C4-2B (cell line): ENCODE results near the gene YARS1.

Experiments used
- H3K27ac ChIP-seq: fragments of 450-650 bp; 2 replicates; pipeline ENCODE4 v1.5.1; 2017
- ZFX ChIP-seq: fragments of 450-650 bp; IDR thresholded peaks from 2 replicates; pipeline ENCODE4 v1.6.1; 2017
- TF ChIP-seq, protein P1 (sequence below): fragments of 450-650 bp; conservative IDR thresholded peaks from 2 replicates; pipeline ENCODE4 v1.5.1; 2017; ENCODE audit warnings: mild to moderate bottlenecking

Gene YARS1

DNA sequence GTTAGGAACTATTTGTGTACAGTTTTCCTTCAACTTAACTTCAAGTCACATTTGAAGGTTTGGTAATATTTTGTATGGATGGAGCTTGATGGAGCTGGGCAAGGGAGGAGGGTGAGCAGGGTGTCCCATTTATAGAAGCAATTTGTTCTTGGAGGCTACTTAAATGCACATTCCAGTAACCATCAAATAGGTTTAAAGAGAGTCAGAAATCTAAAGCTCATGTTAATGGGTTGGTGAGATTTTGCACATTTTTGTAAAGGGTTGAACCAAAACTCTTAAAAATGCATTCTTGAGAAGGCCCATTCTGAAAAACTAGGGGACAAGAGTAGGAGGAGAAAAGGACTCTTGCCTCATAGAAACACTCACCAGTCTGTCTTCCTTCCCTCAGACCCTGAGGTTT is 43.4 kb upstream of the YARS1 start:
- no peak for TF ChIP-seq ZFX
- TF ChIP-seq, protein P1, sequence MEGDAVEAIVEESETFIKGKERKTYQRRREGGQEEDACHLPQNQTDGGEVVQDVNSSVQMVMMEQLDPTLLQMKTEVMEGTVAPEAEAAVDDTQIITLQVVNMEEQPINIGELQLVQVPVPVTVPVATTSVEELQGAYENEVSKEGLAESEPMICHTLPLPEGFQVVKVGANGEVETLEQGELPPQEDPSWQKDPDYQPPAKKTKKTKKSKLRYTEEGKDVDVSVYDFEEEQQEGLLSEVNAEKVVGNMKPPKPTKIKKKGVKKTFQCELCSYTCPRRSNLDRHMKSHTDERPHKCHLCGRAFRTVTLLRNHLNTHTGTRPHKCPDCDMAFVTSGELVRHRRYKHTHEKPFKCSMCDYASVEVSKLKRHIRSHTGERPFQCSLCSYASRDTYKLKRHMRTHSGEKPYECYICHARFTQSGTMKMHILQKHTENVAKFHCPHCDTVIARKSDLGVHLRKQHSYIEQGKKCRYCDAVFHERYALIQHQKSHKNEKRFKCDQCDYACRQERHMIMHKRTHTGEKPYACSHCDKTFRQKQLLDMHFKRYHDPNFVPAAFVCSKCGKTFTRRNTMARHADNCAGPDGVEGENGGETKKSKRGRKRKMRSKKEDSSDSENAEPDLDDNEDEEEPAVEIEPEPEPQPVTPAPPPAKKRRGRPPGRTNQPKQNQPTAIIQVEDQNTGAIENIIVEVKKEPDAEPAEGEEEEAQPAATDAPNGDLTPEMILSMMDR, result no peak
- H3K27ac ChIP-seq, result no peak overlapping the region

DNA sequence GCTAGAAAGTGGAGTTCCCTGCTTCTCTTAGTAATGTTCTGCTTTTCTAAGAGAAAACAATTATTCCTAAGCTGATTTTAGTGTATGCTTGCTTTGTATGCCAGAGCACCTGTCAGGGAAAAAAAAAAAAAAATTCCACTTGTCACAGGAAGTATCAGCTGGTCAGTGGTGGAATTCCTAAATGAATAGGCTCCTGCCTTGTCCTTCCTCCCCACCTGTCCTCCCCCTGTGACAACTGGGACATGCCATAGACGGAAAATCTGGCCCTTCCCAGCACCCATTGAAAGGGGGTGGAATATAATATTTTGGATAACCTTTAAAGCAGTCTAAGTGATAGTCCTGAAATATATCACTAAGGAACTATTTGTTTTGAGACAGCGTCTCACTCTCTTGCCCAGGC is 42.8 kb upstream of the YARS1 start:
- no peak for TF ChIP-seq ZFX
- TF ChIP-seq, protein P1, result no peak
- H3K27ac ChIP-seq, result no peak overlapping the region

DNA sequence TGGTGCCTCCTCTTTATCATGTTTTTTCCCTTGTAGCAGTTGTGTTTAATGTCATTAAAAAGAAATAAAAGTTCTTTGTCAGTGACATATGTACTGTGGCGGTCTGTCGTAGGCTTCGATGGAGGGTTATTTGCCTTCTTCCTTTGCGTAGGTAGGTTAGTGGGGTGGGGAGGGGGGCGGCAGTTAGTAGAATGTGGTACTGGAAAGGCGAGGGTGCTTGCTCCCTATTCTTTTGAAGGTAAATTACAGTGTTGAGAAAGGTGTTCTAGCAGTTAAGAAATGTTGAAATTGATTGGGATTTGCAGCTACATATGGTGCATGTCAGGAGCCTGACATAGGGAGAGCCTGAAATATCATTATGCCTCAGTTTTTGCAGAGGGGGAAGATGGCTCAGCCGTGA is 41.6 kb upstream of the YARS1 start:
- no peak overlapping the region for H3K27ac ChIP-seq
- TF ChIP-seq, protein P1, result no peak
- no peak for TF ChIP-seq ZFX

DNA sequence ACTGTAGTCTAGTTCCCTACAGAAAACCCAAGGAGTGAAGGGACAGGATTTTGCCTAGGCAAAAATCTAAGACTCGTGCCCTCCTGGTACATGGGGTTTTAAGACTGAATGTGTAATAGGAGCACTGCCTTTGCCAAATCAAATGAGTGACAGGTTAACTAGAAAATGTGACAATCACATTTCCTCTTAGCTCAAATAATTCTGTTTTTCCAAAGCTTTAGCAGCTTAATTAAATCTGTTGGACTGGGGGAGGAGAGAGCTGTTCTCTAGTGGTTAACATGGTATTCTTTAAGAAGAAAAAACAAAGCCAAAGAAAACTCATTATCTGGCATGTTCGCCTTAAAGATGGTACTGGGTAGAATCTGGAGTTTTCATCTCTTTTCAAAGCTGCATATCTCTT is 41.0 kb upstream of the YARS1 start:
- H3K27ac ChIP-seq, result no peak overlapping the region
- no peak for TF ChIP-seq ZFX
- TF ChIP-seq, protein P1, result no peak

DNA sequence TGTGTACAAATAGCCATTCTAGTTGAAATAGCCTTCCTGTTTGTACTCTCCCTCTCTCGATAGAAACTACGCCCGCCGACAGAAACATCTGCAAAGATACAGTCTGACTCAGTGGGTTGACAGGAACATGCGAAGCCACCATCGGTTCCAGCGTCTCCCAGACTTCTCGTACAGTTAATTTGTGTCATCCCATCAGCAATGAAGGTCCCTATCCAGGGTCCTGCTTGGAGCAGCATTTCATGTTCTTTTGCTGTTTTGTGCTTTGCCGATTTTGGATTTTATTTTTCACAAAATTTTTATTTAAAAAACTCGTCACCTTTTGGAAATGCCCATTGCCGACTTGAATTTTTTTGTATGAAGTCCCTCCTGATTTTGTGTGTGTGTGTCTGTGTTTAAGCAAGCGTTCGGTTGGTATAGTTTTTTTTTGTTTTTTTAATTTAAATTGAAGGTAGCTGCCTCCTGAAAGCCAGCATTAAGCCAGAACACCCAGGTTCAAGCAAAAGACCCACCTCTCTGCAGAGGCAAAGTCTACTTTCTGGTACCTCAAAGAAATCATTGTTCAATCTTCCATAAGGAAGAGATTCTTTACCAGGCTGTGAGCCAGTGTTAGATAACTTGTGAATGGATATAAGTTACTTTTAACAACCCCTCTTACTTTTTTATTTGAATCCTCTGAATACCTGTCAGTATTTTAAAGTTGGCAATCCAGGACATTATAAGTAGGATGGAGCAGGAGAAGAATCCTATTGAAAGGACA is 38.9 kb upstream of the YARS1 start:
- TF ChIP-seq, protein P1, result no peak
- no peak for TF ChIP-seq ZFX
- H3K27ac ChIP-seq, result no peak overlapping the region

DNA sequence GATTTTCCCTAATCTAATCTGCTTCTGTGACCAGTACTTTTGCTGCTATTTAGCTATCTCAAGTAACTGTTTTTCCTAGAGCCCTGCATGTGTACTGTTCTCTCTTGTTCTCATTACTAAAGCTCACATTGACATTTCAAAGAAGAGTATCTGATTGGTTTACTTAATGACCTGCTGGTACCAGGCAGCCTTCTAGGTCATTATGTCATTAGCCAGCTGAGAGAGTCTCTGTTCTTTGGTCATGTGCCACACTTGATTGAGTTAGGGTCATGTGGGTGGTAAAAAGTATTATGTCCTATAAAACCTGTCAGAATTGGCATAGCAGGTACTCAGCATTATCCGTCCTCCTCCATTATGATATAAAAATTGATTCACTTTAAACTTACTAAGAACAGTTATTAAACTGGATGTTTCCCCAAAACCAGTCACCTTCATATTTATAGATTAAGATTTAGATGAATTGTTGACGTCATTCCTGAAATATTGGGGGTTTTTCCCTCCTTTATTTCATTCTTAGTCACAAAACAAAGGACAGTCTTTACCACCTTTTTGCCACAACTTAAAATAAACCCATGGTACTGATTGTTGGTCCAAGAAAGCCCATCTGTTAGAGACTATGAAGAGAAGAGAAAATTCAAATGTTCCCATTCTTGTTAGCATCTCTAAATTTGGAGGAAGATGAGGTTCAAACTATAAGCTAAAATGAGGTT is 31.4 kb upstream of the YARS1 start:
- H3K27ac ChIP-seq, result no peak overlapping the region
- TF ChIP-seq, protein P1, result no peak
- no peak for TF ChIP-seq ZFX

DNA sequence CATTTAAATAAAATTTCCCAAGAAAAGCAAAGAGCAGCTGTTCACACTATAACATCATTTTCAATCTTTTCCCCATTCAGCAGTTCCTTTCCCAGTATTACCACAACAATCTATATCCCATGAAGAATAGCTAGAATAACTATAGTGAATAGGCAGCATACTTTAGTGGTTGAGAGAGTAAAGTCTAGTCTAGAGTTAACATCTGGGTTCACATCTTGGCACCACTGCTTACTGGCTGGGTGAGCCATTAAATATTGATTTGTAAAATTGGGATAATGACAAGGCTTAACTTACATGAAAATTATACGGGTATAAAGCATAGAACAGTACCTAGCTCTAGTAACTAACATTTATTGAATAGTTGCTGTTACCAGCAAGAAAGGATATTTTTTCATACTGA is 14.7 kb upstream of the YARS1 start:
- TF ChIP-seq, protein P1, result no peak
- TF ChIP-seq ZFX, result no peak
- H3K27ac ChIP-seq, result no peak overlapping the region
